Mucosa of descending colon (tissue), 3 donors: ENCODE data around the gene EPHB3. TPM values are rescaled to one million over a fixed set of nuclear protein-coding genes. Genes with fewer than 3 reads are reported as not detected.

Experiments used
- ATAC-seq: fragments of 200-7000 bp; cut with Tn5 transposase; one replicate; pipeline ENCODE4 v1.9.1; 2020; ENCODE audit warnings: mild to moderate bottlenecking, moderate library complexity
- DNase-seq, 3 donors: peaks; one replicate each; pipeline ENCODE4 v3.0.0-alpha.2; 2020
- H3K36me3 ChIP-seq: fragments of 200-600 bp; one replicate; pipeline ENCODE4 v1.8.0; 2021; ENCODE audit warnings: low read depth, mild to moderate bottlenecking
- H3K4me1 ChIP-seq: fragments of 200-600 bp; one replicate; pipeline ENCODE4 v1.8.0; 2021; ENCODE audit warnings: low read depth, mild to moderate bottlenecking
- H3K4me3 ChIP-seq: fragments of 200-600 bp; one replicate; pipeline ENCODE4 v1.8.0; 2021; ENCODE audit warnings: mild to moderate bottlenecking
- H3K9me3 ChIP-seq: fragments of 200-600 bp; one replicate; pipeline ENCODE4 v1.8.0; 2021; ENCODE audit warnings: mild to moderate bottlenecking
- CTCF ChIP-seq: fragments of 200-600 bp; IDR thresholded peaks from one replicate; pipeline ENCODE4 v1.8.0; 2022; ENCODE audit warnings: antibody characterized with exemption, mild to moderate bottlenecking
- intact Hi-C, 2 donors: fragments of 100-400 bp; cut with DNase I in 1 of 2; cut with micrococcal nuclease in 1 of 2; formaldehyde crosslinking; loops; one replicate each; pipeline versions ENCODE4 v1.11.0 to v1.11.1; 2022; cut with DNase I, micrococcal nuclease
- total RNA-seq, 3 donors: library from RNA; stranded (reverse); fragmentation: NEBNext Ultra II Directional in 2 of 3; extraction: Animal tissue kit (Norgen Biotek cat#: 25700) in 2 of 3; gene quantifications; one replicate each; pipeline versions ENCODE4 v1.2.1 to v1.2.4, GENCODE V29; 2021 to 2023
- donor health status: DM: no; HTN: no; CAD: no; lungs with moderate emphysema.
- donor health status: DM: no; HTN: no; CAD: no.
- donor health status: DM: no; HTN: yes; CAD: no.

Gene EPHB3
- total RNA-seq, 3 donors from 2014 or later = 14.1 to 57.2 (median 33.6) TPM

GRCh38 chr3:184583578-184584451 lies 22.2 kb downstream of the EPHB3 start:
- Histone ChIP-seq H3K4me1 (peaks cover 25% of the 10 kb centered on the region), H3K9me3 (no peaks in the 10 kb centered on the region), H3K4me3 (peak overlapping the region; percentile 9), H3K36me3 (no peaks in the 10 kb centered on the region)
- intact Hi-C loops = no loop called here
- DNase-seq (peak; percentile 39 to 63 (median 55)), ATAC-seq (peak; percentile 52)
- no peak for TF ChIP-seq CTCF

GRCh38 chr3:184584464-184584891 lies 22.9 kb downstream of the EPHB3 start:
- peak in 1 of 3 donors; percentile 11 for DNase-seq
- H3K4me3 ChIP-seq = no peak overlapping the region
- intact Hi-C loops = no loop called here

GRCh38 chr3:184585545-184585944 lies 24.0 kb downstream of the EPHB3 start:
- Histone ChIP-seq H3K4me1 (peaks cover 25% of the 10 kb centered on the region), H3K4me3 (no peak overlapping the region), H3K36me3 (no peaks in the 10 kb centered on the region), H3K9me3 (no peaks in the 10 kb centered on the region)
- ATAC-seq (no peak), DNase-seq (no peak)
- no peak for TF ChIP-seq CTCF
- intact Hi-C loops = no loop called here

More at GRCh38 chr3:184584464-184584891, 22.9 kb downstream of the EPHB3 start:
- TF ChIP-seq CTCF = no peak
- no peaks in the 10 kb centered on the region for H3K9me3 ChIP-seq
- peak; percentile 19 for ATAC-seq
- peaks cover 25% of the 10 kb centered on the region for H3K4me1 ChIP-seq
- no peaks in the 10 kb centered on the region for H3K36me3 ChIP-seq

- no peaks in the 10 kb centered on the region for H3K36me3 ChIP-seq
- H3K4me3 ChIP-seq = no peak overlapping the region
- no peak for TF ChIP-seq CTCF
- no peaks in the 10 kb centered on the region for H3K9me3 ChIP-seq
- ATAC-seq = no peak
- H3K4me1 ChIP-seq = peaks cover 21% of the 10 kb centered on the region
- DNase-seq = peak in 2 of 3 donors; percentile 12 to 18
- intact Hi-C loops = no loop called here
Observed at GRCh38 chr3:184586851-184587250, 25.3 kb downstream of the EPHB3 start.

GRCh38 chr3:184588776-184589175 lies 27.2 kb downstream of the EPHB3 start:
- DNase-seq = peak in 1 of 3 donors; percentile 5
- TF ChIP-seq CTCF = no peak

More at GRCh38 chr3:184588776-184589175, 27.2 kb downstream of the EPHB3 start:
- H3K4me3 ChIP-seq = no peak overlapping the region
- no peak for ATAC-seq
- H3K4me1 ChIP-seq = peaks cover 6% of the 10 kb centered on the region
- intact Hi-C loops = no loop called here
- H3K9me3 ChIP-seq = no peaks in the 10 kb centered on the region
- H3K36me3 ChIP-seq = no peaks in the 10 kb centered on the region
